T-helper 2 cell treated with Interferon-gamma antibody and Interleukin-4, amounts not matched to agents 5 μg/mL and 100 μg/mL, for 36 hours (primary cell): ENCODE data around the gene ANO6.
"Not testable (repeated sequence)": the region's sequence is repeated elsewhere in the genome, so short reads cannot be mapped to it uniquely, and the experiment has no call there.

Experiments used
- DNase-seq: peaks from one replicate; pipeline ENCODE4 v3.0.0; 2021; ENCODE audit warnings: low spot score
- H3K27ac Mint-ChIP-seq: one replicate; pipeline ENCODE4 v1.8.0; 2021; ENCODE audit warnings: mild to moderate bottlenecking, mixed read lengths
- H3K27me3 Mint-ChIP-seq: one replicate; pipeline ENCODE4 v1.8.0; 2021; ENCODE audit warnings: low read depth, mixed read lengths
- H3K36me3 Mint-ChIP-seq: one replicate; pipeline ENCODE4 v1.8.0; 2021; ENCODE audit warnings: low read depth, mixed read lengths
- H3K4me1 Mint-ChIP-seq: one replicate; pipeline ENCODE4 v1.8.0; 2021; ENCODE audit warnings: low read depth, mixed read lengths
- H3K4me3 Mint-ChIP-seq: one replicate; pipeline ENCODE4 v1.8.0; 2022; ENCODE audit warnings: mild to moderate bottlenecking, moderate library complexity, mixed read lengths
- H3K9me3 Mint-ChIP-seq: one replicate; pipeline ENCODE4 v1.8.0; 2021; ENCODE audit warnings: mixed read lengths

The ANO6 gene

GRCh38 chr12:45304514-45305178 is 88.8 kb downstream of the ANO6 start:
- no peak overlapping the region for H3K4me3 Mint-ChIP-seq
- no peaks in the 10 kb centered on the region for H3K27me3 Mint-ChIP-seq
- H3K9me3 Mint-ChIP-seq: no peaks in the 10 kb centered on the region
- H3K36me3 Mint-ChIP-seq: peaks cover 7% of the 10 kb centered on the region
- H3K27ac Mint-ChIP-seq: no peak overlapping the region
- DNase-seq: no peak
- H3K4me1 Mint-ChIP-seq: no peaks in the 10 kb centered on the region

GRCh38 chr12:45305907-45306306 is 90.0 kb downstream of the ANO6 start:
- no peak overlapping the region for H3K27ac Mint-ChIP-seq
- H3K4me3 Mint-ChIP-seq: no peak overlapping the region
- no peaks in the 10 kb centered on the region for H3K27me3 Mint-ChIP-seq
- DNase-seq: no peak
- peaks cover 7% of the 10 kb centered on the region for H3K36me3 Mint-ChIP-seq
- H3K4me1 Mint-ChIP-seq: no peaks in the 10 kb centered on the region
- H3K9me3 Mint-ChIP-seq: no peaks in the 10 kb centered on the region

GRCh38 chr12:45309836-45310626 is 94.1 kb downstream of the ANO6 start:
- Mint-ChIP-seq H3K4me1 (peaks cover 3% of the 10 kb centered on the region), H3K4me3 (no peak overlapping the region), H3K9me3 (peaks cover 4% of the 10 kb centered on the region), H3K27me3 (no peaks in the 10 kb centered on the region), H3K36me3 (peaks cover 6% of the 10 kb centered on the region), H3K27ac (no peak overlapping the region)
- DNase-seq: no peak

- no peak overlapping the region for H3K27ac Mint-ChIP-seq
- no peak overlapping the region for H3K4me3 Mint-ChIP-seq
- peaks cover 8% of the 10 kb centered on the region for H3K36me3 Mint-ChIP-seq
- peaks cover 4% of the 10 kb centered on the region for H3K9me3 Mint-ChIP-seq
- no peak for DNase-seq
- H3K4me1 Mint-ChIP-seq: peaks cover 6% of the 10 kb centered on the region
- no peaks in the 10 kb centered on the region for H3K27me3 Mint-ChIP-seq
Observed at GRCh38 chr12:45310627-45310968, 94.7 kb downstream of the ANO6 start.

- no peak for DNase-seq
- Mint-ChIP-seq H3K27me3 (no peaks in the 10 kb centered on the region), H3K4me3 (no peak overlapping the region), H3K9me3 (peaks cover 7% of the 10 kb centered on the region), H3K36me3 (peaks cover 12% of the 10 kb centered on the region), H3K4me1 (peaks cover 8% of the 10 kb centered on the region), H3K27ac (no peak overlapping the region)
Observed at GRCh38 chr12:45312012-45312411, 96.1 kb downstream of the ANO6 start.

- H3K27me3 Mint-ChIP-seq: no peaks in the 10 kb centered on the region
- H3K4me1 Mint-ChIP-seq: peaks cover 8% of the 10 kb centered on the region
- H3K4me3 Mint-ChIP-seq: no peak overlapping the region
- H3K9me3 Mint-ChIP-seq: peaks cover 11% of the 10 kb centered on the region
- H3K27ac Mint-ChIP-seq: no peak overlapping the region
- no peak for DNase-seq
- H3K36me3 Mint-ChIP-seq: peaks cover 20% of the 10 kb centered on the region
Observed at GRCh38 chr12:45314770-45315169, 98.9 kb downstream of the ANO6 start.

GRCh38 chr12:45315462-45315861 is 99.6 kb downstream of the ANO6 start:
- Mint-ChIP-seq H3K27me3 (no peaks in the 10 kb centered on the region), H3K27ac (no peak overlapping the region), H3K4me3 (no peak overlapping the region), H3K36me3 (peaks cover 20% of the 10 kb centered on the region), H3K4me1 (peaks cover 8% of the 10 kb centered on the region), H3K9me3 (peaks cover 11% of the 10 kb centered on the region)
- no peak for DNase-seq

- DNase-seq, H3K27ac Mint-ChIP-seq, H3K4me3 Mint-ChIP-seq, H3K27me3 Mint-ChIP-seq: not testable (repeated sequence)
- Mint-ChIP-seq H3K4me1 (peaks cover 10% of the 10 kb centered on the region), H3K36me3 (peaks cover 22% of the 10 kb centered on the region), H3K9me3 (peaks cover 11% of the 10 kb centered on the region)
Observed at GRCh38 chr12:45317261-45317660, 101.4 kb downstream of the ANO6 start.

GRCh38 chr12:45322810-45323209 is 106.9 kb downstream of the ANO6 start:
- Mint-ChIP-seq H3K36me3 (peaks cover 11% of the 10 kb centered on the region), H3K4me3 (no peak overlapping the region), H3K27ac (no peak overlapping the region), H3K27me3 (no peaks in the 10 kb centered on the region), H3K9me3 (peaks cover 1% of the 10 kb centered on the region), H3K4me1 (peaks cover 2% of the 10 kb centered on the region)
- no peak for DNase-seq

- no peaks in the 10 kb centered on the region for H3K27me3 Mint-ChIP-seq
- H3K27ac Mint-ChIP-seq: no peak overlapping the region
- H3K9me3 Mint-ChIP-seq: no peaks in the 10 kb centered on the region
- peaks cover 5% of the 10 kb centered on the region for H3K4me1 Mint-ChIP-seq
- peaks cover 5% of the 10 kb centered on the region for H3K36me3 Mint-ChIP-seq
- DNase-seq: no peak
- H3K4me3 Mint-ChIP-seq: no peak overlapping the region
Observed at GRCh38 chr12:45324391-45324790, 108.5 kb downstream of the ANO6 start.

GRCh38 chr12:45326358-45326975 is 110.6 kb downstream of the ANO6 start:
- no peak overlapping the region for H3K4me3 Mint-ChIP-seq
- H3K36me3 Mint-ChIP-seq: peaks cover 2% of the 10 kb centered on the region
- H3K27ac Mint-ChIP-seq: no peak overlapping the region
- H3K4me1 Mint-ChIP-seq: peaks cover 3% of the 10 kb centered on the region
- no peaks in the 10 kb centered on the region for H3K9me3 Mint-ChIP-seq
- H3K27me3 Mint-ChIP-seq: no peaks in the 10 kb centered on the region
- no peak for DNase-seq

- Mint-ChIP-seq H3K36me3 (peaks cover 12% of the 10 kb centered on the region), H3K9me3 (no peaks in the 10 kb centered on the region), H3K4me1 (peaks cover 4% of the 10 kb centered on the region), H3K4me3 (no peak overlapping the region), H3K27me3 (no peaks in the 10 kb centered on the region), H3K27ac (no peak overlapping the region)
- DNase-seq: no peak
Observed at GRCh38 chr12:45327823-45328383, 112.0 kb downstream of the ANO6 start.

GRCh38 chr12:45329238-45329637 is 113.3 kb downstream of the ANO6 start:
- no peaks in the 10 kb centered on the region for H3K9me3 Mint-ChIP-seq
- H3K36me3 Mint-ChIP-seq: peaks cover 15% of the 10 kb centered on the region
- no peak overlapping the region for H3K27ac Mint-ChIP-seq
- DNase-seq: no peak
- no peak overlapping the region for H3K4me3 Mint-ChIP-seq
- no peaks in the 10 kb centered on the region for H3K27me3 Mint-ChIP-seq
- peaks cover 4% of the 10 kb centered on the region for H3K4me1 Mint-ChIP-seq

GRCh38 chr12:45329702-45330101 is 113.8 kb downstream of the ANO6 start:
- Mint-ChIP-seq H3K27ac (no peak overlapping the region), H3K27me3 (no peaks in the 10 kb centered on the region), H3K36me3 (peaks cover 16% of the 10 kb centered on the region), H3K9me3 (no peaks in the 10 kb centered on the region), H3K4me3 (no peak overlapping the region), H3K4me1 (peaks cover 4% of the 10 kb centered on the region)
- no peak for DNase-seq
